K562 (cell line): Measurements from ENCODE around the gene BOLA1. TPM values are rescaled to one million over a fixed set of nuclear protein-coding genes. Genes with fewer than 3 reads are reported as not detected.

Experiments
- ATAC-seq: fragments of 200-7000 bp; cut with Tn5 transposase; 3 replicates; pipeline ENCODE4 v1.9.1; 2020; ENCODE audit warnings: moderate library complexity
- BruUV-seq: library from RNA; stranded (reverse); fragments of 400-500 nt; replicated peaks from 2 replicates; lab custom pipeline; 2021; lab: Mats Ljungman, UMichigan
- CTCF ChIA-PET: fragments of 300-600 bp; formaldehyde crosslinking; extraction: SDS; loops from one replicate; lab custom pipeline; 2021; ENCODE audit warnings: low intra/inter-chr PET ratio; lab: Yijun Ruan, JAX
- POLR2A ChIA-PET: fragments of 300-600, 350-650 bp; sonication (Branson Sonifier 250); formaldehyde crosslinking; extraction: SDS; loops from one replicate; lab custom pipeline; 2021; ENCODE audit warnings: antibody characterized with exemption, inconsistent platforms; lab: Yijun Ruan, JAX
- DNase-seq, 4 experiments: peaks; one replicate each; pipeline versions ENCODE4 v3.0.0 to v3.0.0-alpha.2; 2011 to 2018; ENCODE audit warnings: low spot score in 3 of 4, mixed read lengths in 3 of 4; ENCODE audit errors: extremely low read depth in 1 of 4
- FAIRE-seq: peaks from 2 replicates; lab custom pipeline; 2011; peaks lifted over from hg19 to GRCh38; lab: Jason Lieb, UNC
- H2AFZ ChIP-seq: 2 replicates; pipeline ENCODE4 v1.6.0; 2011; ENCODE audit warnings: low read depth, low read length, control low read depth, inconsistent platforms
- H3K27ac ChIP-seq: fragments of 200-600 bp; 3 replicates; pipeline ENCODE4 v1.8.0; 2011; ENCODE audit warnings: low read depth, mild to moderate bottlenecking, control low read depth, inconsistent platforms, low read length, moderate library complexity, mixed read lengths; ENCODE audit errors: extremely low read depth
- H3K27me3 ChIP-seq, 2 experiments: fragments of 300-600 bp in 1 of 2; 2 replicates in 1 of 2; 3 replicates in 1 of 2; pipeline versions ENCODE4 v1.6.0 to v1.8.0; 2011; ENCODE audit warnings: inconsistent platforms in 2 of 2, low read length in 2 of 2, mild to moderate bottlenecking in 1 of 2, mixed read lengths in 1 of 2, moderate library complexity in 1 of 2; ENCODE audit not compliant: control insufficient read depth in 2 of 2, insufficient read depth in 2 of 2
- H3K36me3 ChIP-seq: fragments of 300-600 bp; 3 replicates; pipeline ENCODE4 v1.8.0; 2011; ENCODE audit warnings: mild to moderate bottlenecking, low read length, inconsistent platforms; ENCODE audit not compliant: control insufficient read depth, insufficient read depth
- H3K4me1 ChIP-seq, 2 experiments: fragments of 200-600 bp in 1 of 2; replicated peaks in 1 of 2; 2 replicates in 1 of 2; 3 replicates in 1 of 2; pipeline versions ENCODE4 v1.5.1 to v1.8.0; 2011; ENCODE audit warnings: inconsistent platforms in 2 of 2, low read length in 2 of 2, mild to moderate bottlenecking in 1 of 2, mixed read lengths in 1 of 2, moderate library complexity in 1 of 2; ENCODE audit not compliant: control insufficient read depth in 2 of 2, insufficient read depth in 2 of 2
- H3K4me2 ChIP-seq: 2 replicates; pipeline ENCODE4 v1.6.1; 2011; ENCODE audit warnings: low read length, control low read depth, inconsistent platforms, mixed read lengths; ENCODE audit not compliant: insufficient read depth
- H3K4me3 ChIP-seq: fragments of 200-600 bp; sonication (generic), shearing (Covaris generic); 2 replicates; pipeline ENCODE4 v1.5.1; 2016; ENCODE audit warnings: control low read depth, inconsistent platforms
- H3K79me2 ChIP-seq: fragments of 200-600 bp; 3 replicates; pipeline ENCODE4 v1.8.0; 2011; ENCODE audit warnings: low read length, inconsistent platforms; ENCODE audit not compliant: control insufficient read depth, insufficient read depth
- H3K9ac ChIP-seq, 2 experiments: 2 replicates each; pipeline versions ENCODE4 v1.6.0 to v1.6.1; 2011; ENCODE audit warnings: low read depth in 2 of 2, low read length in 2 of 2, control low read depth in 1 of 2, inconsistent platforms in 1 of 2, mild to moderate bottlenecking in 1 of 2, mixed read lengths in 1 of 2; ENCODE audit not compliant: insufficient read depth in 1 of 2
- H3K9me1 ChIP-seq: one replicate; pipeline ENCODE4 v1.6.0; 2011; ENCODE audit warnings: inconsistent platforms, mild to moderate bottlenecking, low read length, moderate library complexity; ENCODE audit not compliant: control insufficient read depth, insufficient read depth
- H3K9me3 ChIP-seq: replicated peaks from 2 replicates; pipeline ENCODE4 v1.5.1; 2011; ENCODE audit warnings: low read depth, low read length, inconsistent platforms; ENCODE audit not compliant: control insufficient read depth, insufficient read depth
- H4K20me1 ChIP-seq: replicated peaks from 2 replicates; pipeline ENCODE4 v1.6.1; 2011; ENCODE audit warnings: low read length, inconsistent platforms, mixed read lengths; ENCODE audit not compliant: control insufficient read depth, insufficient read depth
- CCAR2 ChIP-seq: fragments of 200-400 bp; formaldehyde crosslinking; IDR thresholded peaks from 2 replicates; pipeline ENCODE4 v1.6.1; 2017; ENCODE audit warnings: mild to moderate bottlenecking, low read depth, low read length
- EHMT2 ChIP-seq: fragments of 450-650 bp; IDR thresholded peaks from 2 replicates; pipeline ENCODE4 v1.6.1; 2018; ENCODE audit warnings: antibody characterized with exemption
- FOXJ2 ChIP-seq: fragments of 200-800 bp; sonication (Bioruptor generic); IDR thresholded peaks from 2 replicates; pipeline ENCODE4 v1.6.1; 2016; ENCODE audit warnings: missing genetic modification characterization, missing compliant biosample characterization
- FOXP4 ChIP-seq: sonication (generic); formaldehyde crosslinking; IDR thresholded peaks from 2 replicates; pipeline ENCODE4 v1.8.0; 2022; ENCODE audit warnings: mild to moderate bottlenecking, missing genetic modification reagents, borderline replicate concordance
- HNRNPH1 ChIP-seq: fragments of 200-400 bp; formaldehyde crosslinking; optimal IDR thresholded peaks from 2 replicates; pipeline ENCODE3; 2017; ENCODE audit warnings: low read depth, mild to moderate bottlenecking, low read length, moderate library complexity
- ILK ChIP-seq: fragments of 450-650 bp; IDR thresholded peaks from 2 replicates; pipeline ENCODE4 v1.6.1; 2016; ENCODE audit warnings: missing genetic modification characterization, low read depth, mild to moderate bottlenecking, missing compliant biosample characterization, moderate library complexity, borderline replicate concordance
- MCM2 ChIP-seq: fragments of 450-650 bp; IDR thresholded peaks from 2 replicates; pipeline ENCODE4 v1.6.1; 2017; ENCODE audit warnings: low read depth, mild to moderate bottlenecking
- MIER1 ChIP-seq: fragments of 450-650 bp; IDR thresholded peaks from 2 replicates; pipeline ENCODE4 v1.6.1; 2016; ENCODE audit warnings: antibody characterized with exemption, mild to moderate bottlenecking, low read depth
- NFIC ChIP-seq: fragments of 450-650 bp; IDR thresholded peaks from 2 replicates; pipeline ENCODE4 v1.6.1; 2017; ENCODE audit warnings: mild to moderate bottlenecking, inconsistent platforms
- NR3C1 ChIP-seq: sonication (generic); formaldehyde crosslinking; IDR thresholded peaks from 2 replicates; pipeline ENCODE4 v1.8.1; 2022; ENCODE audit warnings: missing genetic modification reagents
- SMARCA5 ChIP-seq: fragments of 450-650 bp; IDR thresholded peaks from 2 replicates; pipeline ENCODE4 v1.6.1; 2016
- SMARCC2 ChIP-seq: fragments of 450-650 bp; IDR thresholded peaks from 2 replicates; pipeline ENCODE4 v1.6.1; 2017; ENCODE audit warnings: antibody characterized with exemption, moderate library complexity, mild to moderate bottlenecking, low read depth
- THRAP3 ChIP-seq: fragments of 450-650 bp; IDR thresholded peaks from 2 replicates; pipeline ENCODE4 v1.6.1; 2016; ENCODE audit warnings: mild to moderate bottlenecking, inconsistent platforms, borderline replicate concordance
- XRCC5 ChIP-seq: fragments of 200-400 bp; formaldehyde crosslinking; IDR thresholded peaks from 2 replicates; pipeline ENCODE4 v1.6.1; 2017; ENCODE audit warnings: low read depth, mild to moderate bottlenecking, low read length
- ZBTB5 ChIP-seq: fragments of 450-650 bp; IDR thresholded peaks from 2 replicates; pipeline ENCODE4 v1.6.1; 2017; ENCODE audit warnings: antibody characterized with exemption
- ZC3H4 ChIP-seq: sonication (generic); formaldehyde crosslinking; IDR thresholded peaks from 2 replicates; pipeline ENCODE4 v1.9.0; 2021; ENCODE audit warnings: missing genetic modification reagents, borderline replicate concordance
- ZNF184 ChIP-seq: sonication (generic); formaldehyde crosslinking; IDR thresholded peaks from 2 replicates; pipeline ENCODE4 v1.5.0; 2020; ENCODE audit warnings: missing genetic modification reagents
- ZNF584 ChIP-seq: fragments of 200-800 bp; sonication (Bioruptor generic); IDR thresholded peaks from 2 replicates; pipeline ENCODE4 v1.6.1; 2016; ENCODE audit warnings: low read depth, mild to moderate bottlenecking, missing genetic modification characterization, missing compliant biosample characterization
- ZNF76 ChIP-seq: fragments of 250-450 bp; sonication (Bioruptor Pico); IDR thresholded peaks from 2 replicates; pipeline ENCODE4 v1.4.0; 2020; ENCODE audit warnings: mild to moderate bottlenecking, moderate library complexity, borderline replicate concordance
- ZSCAN29 ChIP-seq: fragments of 450-650 bp; IDR thresholded peaks from 2 replicates; pipeline ENCODE4 v1.6.1; 2017
- WGBS: fragments of 100-300 bp; shearing (Covaris generic); methylation state at CpG from one replicate; pipeline ENCODE4 v1.1.6; 2016; ENCODE audit warnings: low coverage, mixed read lengths; ENCODE audit not compliant: insufficient coverage; ENCODE audit errors: missing lambda C conversion rate; 5-methylcytosine and 5-hydroxymethylcytosine counted together
- in situ Hi-C: fragments of 300-500 bp; cut with MboI; formaldehyde crosslinking; loops from 4 replicates; pipeline ENCODE4 v1.15.0; 2018; ENCODE audit warnings: inconsistent platforms, mixed read lengths
- intact Hi-C: fragments of 100-400 bp; cut with micrococcal nuclease; formaldehyde crosslinking; loops from 2 replicates; pipeline ENCODE4 v1.14.2; 2022
- polyA plus RNA-seq, 8 experiments: library from polyadenylated mRNA; depleted of rRNA in 4 of 8; stranded (reverse) in 5 of 8; unstranded in 3 of 8; fragments of >200 nt; fragmentation: Nextera tagmentation in 2 of 8; fragmentation: Illumina TruSeq in 1 of 8; extraction: Ambion mirVana in 2 of 8; extraction: Trizol in 1 of 8; gene quantifications; 2 replicates each; pipeline versions ENCODE4 v1.2.1 to v1.2.3, GENCODE V29; 2011 to 2014; ENCODE audit warnings: inconsistent platforms in 1 of 8, missing spikeins in 1 of 8
- total RNA-seq, 7 experiments: library from RNA; depleted of rRNA in 6 of 7; stranded (reverse); fragments of >200 nt in 6 of 7; fragmentation: Illumina TruSeq in 2 of 7; extraction: Trizol in 2 of 7; gene quantifications; 2 replicates each; pipeline versions ENCODE4 v1.2.1 to v1.2.3, GENCODE V29; 2011 to 2021; ENCODE audit warnings: low replicate concordance in 1 of 7

BOLA1 gene
- total and polyA plus RNA-seq, 9 of the 15 experiments (the other 6 are each of a cell fraction or from before 2014, with no cell fraction given): 0.18 to 1.2 (median 0.40) TPM; not detected in 2

GRCh38 chr1:149888999-149889289 is 10.4 kb upstream of the BOLA1 start:
- ChIA-PET POLR2A (interaction anchor here (0.7 to 5.9 kb wide), 19 partner anchors 8 to 411 kb away, joined by 3 to 71 read pairs (median 19); partner anchors contain the start of genes MTMR11, OTUD7B, SF3B4 and VPS45), CTCF (interaction anchor here (1.3 to 1.9 kb wide), 2 partner anchors 53 to 298 kb away, joined by 4 to 8 read pairs; no protein-coding TSS in a partner anchor)
- intact Hi-C loops (loop anchor here (1.0 to 2.0 kb wide), 3 partner anchors 38 to 162 kb away; partner anchors contain the start of gene SF3B4), in situ Hi-C loops (loop anchor here (5.0 kb wide), 1 partner anchor 47 kb away; a partner anchor contains a TSS)
- Histone ChIP-seq H3K36me3 (peaks cover 5% of the 10 kb centered on the region; the same call in 1 of the 3 replicates), H4K20me1 (peaks cover 19% of the 10 kb centered on the region), H3K79me2 (peaks cover 27% of the 10 kb centered on the region), H3K9ac (peak overlapping the region; percentile 86 to 95; a peak in 3 of 4 replicates), H3K9me1 (no peaks in the 10 kb centered on the region), H3K27ac (peak overlapping the region; percentile 98), H3K4me3 (peak overlapping the region; percentile 64), H3K9me3 (no peaks in the 10 kb centered on the region), H3K4me1 (peaks cover 8 to 17% of the 10 kb centered on the region in 2 experiments), H2AFZ (peak overlapping the region; percentile 95), H3K4me2 (peak overlapping the region; percentile 99), H3K27me3 (no peaks in the 10 kb centered on the region)
- 0% methylated on average over 6 of the region's 6 CpGs for WGBS
- ATAC-seq (no peak), FAIRE-seq (no peak), DNase-seq (peak in 1 of 4 experiments; percentile 50)
- BruUV-seq: no TSS peak
- TF ChIP-seq ILK (tag) (peak; percentile 47; the same call in 1 of the 2 replicates), SMARCC2 (0 out of 2 replicates have a peak, but pooled peaks have one; percentile 32), SMARCA5 (0 out of 2 replicates have a peak, but pooled peaks have one; percentile 5), NFIC (peak; percentile 78), ZNF184 (CRISPR knock-in tag) (no peak), EHMT2 (0 out of 2 replicates have a peak, but pooled peaks have one; percentile 2), ZNF76 (no peak), MIER1 (0 out of 2 replicates have a peak, but pooled peaks have one; percentile 6), MCM2 (no peak), ZBTB5 (peak; percentile 28; the same call in 1 of the 2 replicates), FOXP4 (CRISPR knock-in tag) (0 out of 2 replicates have a peak, but pooled peaks have one; percentile 47), NR3C1 (no peak), ZNF584 (CRISPR knock-in tag) (no peak), CCAR2 (0 out of 2 replicates have a peak, but pooled peaks have one; percentile 22), XRCC5 (no peak), ZSCAN29 (0 out of 2 replicates have a peak, but pooled peaks have one; percentile 18), HNRNPH1 (no peak), ZC3H4 (no peak), FOXJ2 (tag) (peak; percentile 68; the same call in 1 of the 2 replicates), THRAP3 (peak; percentile 66; the same call in 1 of the 2 replicates)
